ENCODE measurements around the gene SORT1.

Gene SORT1

GRCh38 chr1:109274533-109275476 is 122.9 kb downstream of the SORT1 start:
- Mint-ChIP-seq H3K27me3 (no peaks in the 10 kb centered on the region), H3K9me3 (ENCODE audit: low read depth) (no peaks in the 10 kb centered on the region), H3K4me3 (no peak overlapping the region), H3K36me3 (peaks cover 2% of the 10 kb centered on the region), H3K27ac (no peak overlapping the region), H3K4me1 (ENCODE audit: low read depth) (peaks cover 3% of the 10 kb centered on the region)

- Mint-ChIP-seq H3K9me3 (ENCODE audit: low read depth) (no peaks in the 10 kb centered on the region), H3K27ac (no peak overlapping the region), H3K4me3 (no peak overlapping the region)
Measured at GRCh38 chr1:109273570-109274288, 124.0 kb downstream of the SORT1 start.

GRCh38 chr1:109272831-109273547 is 124.7 kb downstream of the SORT1 start:
- H3K36me3 Mint-ChIP-seq: peaks cover 2% of the 10 kb centered on the region
- peaks cover 3% of the 10 kb centered on the region for H3K4me1 Mint-ChIP-seq (ENCODE audit: low read depth)
- no peak overlapping the region for H3K4me3 Mint-ChIP-seq
- H3K9me3 Mint-ChIP-seq (ENCODE audit: low read depth): no peaks in the 10 kb centered on the region
- no peaks in the 10 kb centered on the region for H3K27me3 Mint-ChIP-seq
- H3K27ac Mint-ChIP-seq: no peak overlapping the region

More at GRCh38 chr1:109273570-109274288, 124.0 kb downstream of the SORT1 start:
- Mint-ChIP-seq H3K27me3 (no peaks in the 10 kb centered on the region), H3K36me3 (peaks cover 2% of the 10 kb centered on the region), H3K4me1 (ENCODE audit: low read depth) (peaks cover 3% of the 10 kb centered on the region)

GRCh38 chr1:109272021-109272799 is 125.5 kb downstream of the SORT1 start:
- Mint-ChIP-seq H3K9me3 (ENCODE audit: low read depth) (no peaks in the 10 kb centered on the region), H3K36me3 (peaks cover 2% of the 10 kb centered on the region), H3K4me1 (ENCODE audit: low read depth) (peaks cover 2% of the 10 kb centered on the region), H3K4me3 (no peak overlapping the region), H3K27me3 (no peaks in the 10 kb centered on the region), H3K27ac (no peak overlapping the region)

- Mint-ChIP-seq H3K36me3 (peaks cover 2% of the 10 kb centered on the region), H3K4me3 (no peak overlapping the region), H3K9me3 (ENCODE audit: low read depth) (no peaks in the 10 kb centered on the region), H3K27ac (no peak overlapping the region), H3K4me1 (ENCODE audit: low read depth) (no peaks in the 10 kb centered on the region), H3K27me3 (no peaks in the 10 kb centered on the region)
Measured at GRCh38 chr1:109271458-109271857, 126.3 kb downstream of the SORT1 start.

- peaks cover 2% of the 10 kb centered on the region for H3K36me3 Mint-ChIP-seq
- H3K9me3 Mint-ChIP-seq (ENCODE audit: low read depth): no peaks in the 10 kb centered on the region
- no peak overlapping the region for H3K4me3 Mint-ChIP-seq
- H3K27me3 Mint-ChIP-seq: no peaks in the 10 kb centered on the region
- no peaks in the 10 kb centered on the region for H3K4me1 Mint-ChIP-seq (ENCODE audit: low read depth)
- H3K27ac Mint-ChIP-seq: no peak overlapping the region
Measured at GRCh38 chr1:109270623-109271317, 126.9 kb downstream of the SORT1 start.

GRCh38 chr1:109269981-109270622 is 127.6 kb downstream of the SORT1 start:
- Mint-ChIP-seq H3K36me3 (peaks cover 2% of the 10 kb centered on the region), H3K27ac (no peak overlapping the region), H3K4me1 (ENCODE audit: low read depth) (no peaks in the 10 kb centered on the region), H3K9me3 (ENCODE audit: low read depth) (no peaks in the 10 kb centered on the region), H3K27me3 (no peaks in the 10 kb centered on the region), H3K4me3 (no peak overlapping the region)

- Mint-ChIP-seq H3K4me3 (no peak overlapping the region), H3K36me3 (peaks cover 2% of the 10 kb centered on the region), H3K4me1 (ENCODE audit: low read depth) (no peaks in the 10 kb centered on the region), H3K27ac (no peak overlapping the region), H3K9me3 (ENCODE audit: low read depth) (no peaks in the 10 kb centered on the region), H3K27me3 (no peaks in the 10 kb centered on the region)
Measured at GRCh38 chr1:109269212-109269980, 128.3 kb downstream of the SORT1 start.

- H3K27me3 Mint-ChIP-seq: no peaks in the 10 kb centered on the region
- no peak overlapping the region for H3K4me3 Mint-ChIP-seq
- H3K4me1 Mint-ChIP-seq (ENCODE audit: low read depth): peaks cover under 1% of the 10 kb centered on the region
- H3K27ac Mint-ChIP-seq: no peak overlapping the region
- no peaks in the 10 kb centered on the region for H3K9me3 Mint-ChIP-seq (ENCODE audit: low read depth)
- peaks cover 2% of the 10 kb centered on the region for H3K36me3 Mint-ChIP-seq
Measured at GRCh38 chr1:109268431-109269211, 129.1 kb downstream of the SORT1 start.

- H3K36me3 Mint-ChIP-seq: peaks cover 2% of the 10 kb centered on the region
- H3K9me3 Mint-ChIP-seq (ENCODE audit: low read depth): no peaks in the 10 kb centered on the region
- no peak overlapping the region for H3K27ac Mint-ChIP-seq
- H3K27me3 Mint-ChIP-seq: no peaks in the 10 kb centered on the region
- peaks cover 2% of the 10 kb centered on the region for H3K4me1 Mint-ChIP-seq (ENCODE audit: low read depth)
- H3K4me3 Mint-ChIP-seq: no peak overlapping the region
Measured at GRCh38 chr1:109267743-109268300, 129.9 kb downstream of the SORT1 start.

- Mint-ChIP-seq H3K27ac (no peak overlapping the region), H3K4me3 (no peak overlapping the region), H3K4me1 (ENCODE audit: low read depth) (peaks cover 2% of the 10 kb centered on the region), H3K36me3 (peaks cover 2% of the 10 kb centered on the region), H3K9me3 (ENCODE audit: low read depth) (no peaks in the 10 kb centered on the region), H3K27me3 (no peaks in the 10 kb centered on the region)
Measured at GRCh38 chr1:109266965-109267364, 130.8 kb downstream of the SORT1 start.

GRCh38 chr1:109265741-109266330 is 131.9 kb downstream of the SORT1 start:
- H3K4me3 Mint-ChIP-seq: no peak overlapping the region
- H3K27ac Mint-ChIP-seq: no peak overlapping the region
- H3K9me3 Mint-ChIP-seq (ENCODE audit: low read depth): no peaks in the 10 kb centered on the region
- H3K27me3 Mint-ChIP-seq: no peaks in the 10 kb centered on the region
- H3K4me1 Mint-ChIP-seq (ENCODE audit: low read depth): peaks cover 2% of the 10 kb centered on the region
- peaks cover 2% of the 10 kb centered on the region for H3K36me3 Mint-ChIP-seq

Measured in activated naive CD8-positive, alpha-beta T cell (primary cell).